Umbilical cord (tissue), 2 donors: ENCODE results near the gene TBC1D5. TPM values are rescaled to one million over a fixed set of nuclear protein-coding genes. Genes with fewer than 3 reads are reported as not detected.
A peak's percentile ranks its signal among the peaks of the same experiment; 100 is the strongest.
"Not testable (repeated sequence)": the region's sequence is repeated elsewhere in the genome, so short reads cannot be mapped to it uniquely, and the experiment has no call there.

Source experiments
- DNase-seq: peaks from one replicate; pipeline ENCODE4 v3.0.0-alpha.2; 2015; ENCODE audit warnings: low spot score
- total RNA-seq: library from RNA; depleted of rRNA; stranded (reverse); fragments of >200 nt; gene quantifications from one replicate; pipeline ENCODE4 v1.2.3, GENCODE V29; 2014; ENCODE audit warnings: low replicate concordance; ENCODE audit not compliant: insufficient read depth

The TBC1D5 gene
- total RNA-seq, 1 donor from 2014 or later: 92.2 TPM

- no peak for DNase-seq
Measured at GRCh38 chr3:17551333-17551732, 191.1 kb downstream of the TBC1D5 start.

- DNase-seq: no peak
Measured at GRCh38 chr3:17550624-17551023, 191.8 kb downstream of the TBC1D5 start.

GRCh38 chr3:17546500-17547255 is 195.8 kb downstream of the TBC1D5 start:
- DNase-seq: no peak

- no peak for DNase-seq
Measured at GRCh38 chr3:17544632-17545031, 197.8 kb downstream of the TBC1D5 start.

GRCh38 chr3:17542591-17542990 is 199.8 kb downstream of the TBC1D5 start:
- DNase-seq: no peak

- DNase-seq: no peak
Measured at GRCh38 chr3:17539436-17539835, 203.0 kb downstream of the TBC1D5 start.

GRCh38 chr3:17535274-17535673 is 207.2 kb downstream of the TBC1D5 start:
- peak; percentile 24 for DNase-seq

- not testable (repeated sequence) for DNase-seq
Measured at GRCh38 chr3:17532446-17532845, 210.0 kb downstream of the TBC1D5 start.

- no peak for DNase-seq
Measured at GRCh38 chr3:17529677-17530076, 212.8 kb downstream of the TBC1D5 start.

GRCh38 chr3:17518189-17519059 is 224.0 kb downstream of the TBC1D5 start:
- no peak for DNase-seq

GRCh38 chr3:17515445-17516234 is 226.8 kb downstream of the TBC1D5 start:
- no peak for DNase-seq

GRCh38 chr3:17514597-17514996 is 227.8 kb downstream of the TBC1D5 start:
- DNase-seq: no peak

GRCh38 chr3:17510265-17510664 is 232.2 kb downstream of the TBC1D5 start:
- no peak for DNase-seq

GRCh38 chr3:17508180-17508752 is 234.2 kb downstream of the TBC1D5 start:
- DNase-seq: no peak

GRCh38 chr3:17507480-17507879 is 235.0 kb downstream of the TBC1D5 start:
- DNase-seq: no peak

- DNase-seq: peak; percentile 14
Measured at GRCh38 chr3:17505856-17506255, 236.6 kb downstream of the TBC1D5 start.

- DNase-seq: no peak
Measured at GRCh38 chr3:17501745-17502144, 240.7 kb downstream of the TBC1D5 start.

GRCh38 chr3:17500618-17501017 is 241.8 kb downstream of the TBC1D5 start:
- DNase-seq: no peak

GRCh38 chr3:17494117-17494809 is 248.2 kb downstream of the TBC1D5 start:
- peak; percentile 49 for DNase-seq

- DNase-seq: peak; percentile 58
Measured at GRCh38 chr3:17491601-17492000, 250.8 kb downstream of the TBC1D5 start.

- not testable (repeated sequence) for DNase-seq
Measured at GRCh38 chr3:17491190-17491589, 251.2 kb downstream of the TBC1D5 start.
